SHP77 treated with DMSO at 0.1 percent for 48 hours (cell line): ENCODE data around the gene TSPAN9.

Experiments used
- DNase-seq: peaks from one replicate; lab custom pipeline; 2025; lab: John Stamatoyannopoulos, UW

TSPAN9 gene

GRCh38 chr12:3296409-3296701 lies 219.2 kb downstream of the TSPAN9 start:
- no peak for DNase-seq

GRCh38 chr12:3298603-3299002 lies 221.4 kb downstream of the TSPAN9 start:
- no peak for DNase-seq

GRCh38 chr12:3299929-3300832 lies 223.0 kb downstream of the TSPAN9 start:
- peak; percentile 6 for DNase-seq

GRCh38 chr12:3300833-3301401 lies 223.7 kb downstream of the TSPAN9 start:
- no peak for DNase-seq

- no peak for DNase-seq
These were observed 225.3 kb downstream of the TSPAN9 start for GRCh38 chr12:3302401-3303041.

- peak; percentile 40 for DNase-seq
These were observed 226.4 kb downstream of the TSPAN9 start for GRCh38 chr12:3303410-3304136.

GRCh38 chr12:3304436-3305165 lies 227.4 kb downstream of the TSPAN9 start:
- DNase-seq: no peak

- no peak for DNase-seq
These were observed 228.3 kb downstream of the TSPAN9 start for GRCh38 chr12:3305464-3305863.

GRCh38 chr12:3305904-3306619 lies 228.9 kb downstream of the TSPAN9 start:
- DNase-seq: no peak

GRCh38 chr12:3307389-3307788 lies 230.2 kb downstream of the TSPAN9 start:
- DNase-seq: no peak

GRCh38 chr12:3308063-3308462 lies 230.9 kb downstream of the TSPAN9 start:
- DNase-seq: no peak

- no peak for DNase-seq
These were observed 231.4 kb downstream of the TSPAN9 start for GRCh38 chr12:3308609-3309008.

GRCh38 chr12:3309805-3310204 lies 232.6 kb downstream of the TSPAN9 start:
- no peak for DNase-seq

GRCh38 chr12:3310271-3311026 lies 233.3 kb downstream of the TSPAN9 start:
- no peak for DNase-seq

GRCh38 chr12:3311027-3311402 lies 233.8 kb downstream of the TSPAN9 start:
- DNase-seq: no peak

GRCh38 chr12:3311491-3312103 lies 234.4 kb downstream of the TSPAN9 start:
- no peak for DNase-seq

GRCh38 chr12:3313066-3313465 lies 235.9 kb downstream of the TSPAN9 start:
- DNase-seq: no peak

GRCh38 chr12:3313675-3314663 lies 236.8 kb downstream of the TSPAN9 start:
- DNase-seq: no peak

GRCh38 chr12:3315201-3315661 lies 238.1 kb downstream of the TSPAN9 start:
- peak; percentile 84 for DNase-seq
